Stimulated activated CD8-positive, alpha-beta memory T cell treated with anti-CD3 and anti-CD28 coated beads, Interleukin-4, amount 100 ng/mL, for 48 hours (primary cell): ENCODE results near the gene STS.
A peak's percentile ranks its signal among the peaks of the same experiment; 100 is the strongest.
"Not testable (repeated sequence)": the region's sequence is repeated elsewhere in the genome, so short reads cannot be mapped to it uniquely, and the experiment has no call there.

Experiments
- DNase-seq: peaks from one replicate; pipeline ENCODE4 v3.0.0-alpha.2; 2020

Gene STS

DNA sequence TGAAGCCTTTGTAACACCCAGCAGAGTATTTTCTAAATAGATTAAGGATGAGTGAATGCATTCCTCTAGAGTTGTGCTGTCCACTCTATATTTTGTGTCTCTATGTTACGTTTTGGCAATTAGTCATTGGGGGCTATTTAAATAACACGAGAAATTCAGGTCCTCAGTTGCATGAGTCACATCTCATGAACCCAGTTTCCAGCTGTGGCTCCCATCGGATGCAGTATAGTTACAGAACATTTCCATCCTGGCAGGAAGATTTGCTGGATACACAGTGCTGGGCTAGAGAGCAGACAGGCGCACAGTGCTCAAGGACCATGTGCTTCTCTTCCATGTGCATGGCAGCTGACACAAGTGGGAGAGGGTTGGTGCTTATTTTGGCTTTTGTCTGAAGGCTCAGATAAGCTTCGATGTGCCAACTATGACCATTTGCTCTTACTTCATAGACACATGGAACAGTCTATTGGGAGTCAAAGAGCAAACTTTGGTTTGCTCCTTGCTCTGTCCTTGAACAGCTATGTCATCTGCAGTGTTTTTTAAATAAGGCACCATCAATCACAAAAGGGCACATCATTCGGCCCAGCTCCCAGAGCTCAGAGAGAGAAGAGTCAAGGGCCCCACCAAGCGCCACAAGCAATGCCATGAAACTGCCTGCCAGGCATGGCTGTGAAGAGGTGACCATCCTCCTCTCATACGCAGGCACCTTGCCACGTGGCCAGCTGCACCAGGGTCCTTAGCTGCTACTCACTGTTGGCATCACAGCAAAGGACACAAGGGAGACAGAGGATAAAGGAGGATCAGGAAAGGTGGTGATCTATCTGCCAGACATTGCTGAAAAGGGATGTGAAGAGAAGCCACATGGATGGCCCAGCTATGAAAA is 8.1 kb upstream of the STS start:
- no peak for DNase-seq

DNA sequence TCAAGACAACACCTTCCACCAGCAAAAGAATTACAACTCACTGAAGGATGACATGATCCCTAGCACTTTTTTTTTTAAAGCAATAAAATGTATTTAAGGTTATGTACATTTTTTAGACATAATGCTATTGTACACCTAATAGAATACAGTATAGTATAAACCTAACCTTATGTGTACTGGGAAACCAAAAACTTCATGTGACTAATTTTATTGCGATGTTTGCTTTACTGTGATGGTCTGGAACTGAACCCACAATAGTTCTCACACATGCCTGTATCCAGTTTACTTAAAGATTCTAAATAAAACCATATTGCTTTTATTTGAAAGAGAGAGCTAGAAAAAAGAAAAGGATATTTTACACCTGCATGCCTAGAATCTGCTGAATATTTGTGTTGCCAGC is 4.4 kb upstream of the STS start:
- DNase-seq, result no peak

GRCh38 chrX:7143941-7144525 is 3.5 kb upstream of the STS start:
- DNase-seq, result no peak

DNA sequence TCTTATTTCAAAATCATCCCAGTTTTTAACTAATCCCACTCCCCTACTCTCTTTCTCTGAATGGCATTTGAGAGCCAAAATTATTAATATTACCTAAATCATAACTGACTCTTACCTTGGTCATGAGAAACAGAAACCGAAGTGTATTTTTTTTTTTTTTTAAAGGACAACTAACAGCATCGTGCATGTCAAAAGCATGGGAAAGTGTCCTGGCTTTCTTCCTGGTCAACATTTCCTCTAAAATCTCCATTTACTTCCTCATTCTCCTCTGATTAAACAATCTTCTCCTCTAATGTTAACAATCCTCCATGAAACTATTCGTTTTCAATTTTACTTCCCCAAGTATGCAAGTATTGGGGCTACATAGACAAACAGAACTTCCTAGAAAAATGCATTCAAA is 2.1 kb upstream of the STS start:
- no peak for DNase-seq

DNA sequence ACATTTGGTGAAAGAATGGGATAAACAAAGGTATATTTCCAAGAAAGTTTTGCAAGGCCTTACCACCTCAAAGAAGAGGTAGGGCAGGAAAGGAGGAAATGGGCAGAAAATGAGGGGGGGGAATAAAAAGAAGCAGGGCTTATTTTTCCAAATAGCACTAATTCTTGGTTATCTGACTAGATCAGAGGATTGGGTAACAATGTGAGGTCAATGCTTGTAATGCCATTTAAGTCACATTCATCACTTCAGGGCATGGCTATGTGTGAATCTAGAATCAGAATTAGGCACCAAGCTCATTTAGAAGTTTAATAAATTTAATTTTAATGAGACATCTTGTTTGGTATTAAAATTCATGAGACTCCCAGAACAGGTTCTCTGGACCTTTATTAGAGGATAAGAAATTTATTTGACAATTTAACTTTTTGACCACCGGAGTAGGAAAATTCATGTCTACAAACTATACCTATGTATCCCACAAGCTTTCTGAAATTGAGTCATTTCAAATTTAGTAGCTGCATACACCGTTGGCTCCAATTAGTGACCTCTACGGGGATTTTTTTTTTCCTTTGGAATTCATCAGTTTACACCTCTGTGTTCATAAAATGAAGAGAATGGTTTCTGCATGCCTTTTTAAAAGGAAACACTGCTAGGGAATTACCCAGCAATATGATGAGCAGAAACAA is 1.4 kb upstream of the STS start:
- no peak for DNase-seq

DNA sequence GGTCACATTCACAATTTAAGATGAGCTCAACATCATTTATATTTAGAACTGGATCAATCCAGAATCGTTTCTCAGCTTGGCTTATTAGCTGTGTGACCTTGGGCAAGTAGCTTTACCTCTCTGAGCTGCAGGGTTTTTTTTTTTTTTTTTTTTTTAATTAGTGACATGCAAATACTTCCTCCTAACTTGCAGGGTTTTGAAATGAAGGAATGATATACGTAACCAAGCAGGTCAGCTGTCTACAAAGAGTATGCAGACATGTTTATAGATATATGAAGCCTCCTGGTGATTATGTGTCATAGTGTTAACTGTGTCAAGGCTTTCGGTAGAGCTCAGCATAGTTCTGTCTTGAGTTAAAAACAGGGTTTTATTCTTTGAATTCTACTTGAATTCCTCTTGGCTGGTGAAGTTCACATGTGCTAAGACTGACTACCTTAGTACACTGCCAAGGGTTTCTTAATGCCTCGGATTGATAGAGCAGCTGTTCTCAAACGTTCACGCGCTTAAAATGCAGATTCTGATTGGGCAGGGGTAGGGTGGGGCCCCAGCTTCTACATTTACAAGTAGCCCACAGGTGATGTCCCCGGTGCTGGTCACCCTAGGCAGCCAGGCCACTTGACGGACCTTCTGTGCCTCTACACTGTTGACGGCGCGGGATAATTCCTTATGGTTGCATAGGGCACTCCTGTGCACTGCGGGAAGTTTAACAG is 654 bp upstream of the STS start:
- DNase-seq, result no peak

- peak; percentile 81 for DNase-seq
Measured at GRCh38 chrX:7147978-7148854, 704 bp downstream of the STS start, which contains the start of gene PUDP. PUDP (minus strand) TSS chrX:7148153; CDS start chrX:7148113, 40 bp downstream.

GRCh38 chrX:7149411-7149810 is 1.9 kb downstream of the STS start:
- DNase-seq, result no peak

GRCh38 chrX:7153231-7153630 is 5.7 kb downstream of the STS start:
- DNase-seq, result no peak

DNA sequence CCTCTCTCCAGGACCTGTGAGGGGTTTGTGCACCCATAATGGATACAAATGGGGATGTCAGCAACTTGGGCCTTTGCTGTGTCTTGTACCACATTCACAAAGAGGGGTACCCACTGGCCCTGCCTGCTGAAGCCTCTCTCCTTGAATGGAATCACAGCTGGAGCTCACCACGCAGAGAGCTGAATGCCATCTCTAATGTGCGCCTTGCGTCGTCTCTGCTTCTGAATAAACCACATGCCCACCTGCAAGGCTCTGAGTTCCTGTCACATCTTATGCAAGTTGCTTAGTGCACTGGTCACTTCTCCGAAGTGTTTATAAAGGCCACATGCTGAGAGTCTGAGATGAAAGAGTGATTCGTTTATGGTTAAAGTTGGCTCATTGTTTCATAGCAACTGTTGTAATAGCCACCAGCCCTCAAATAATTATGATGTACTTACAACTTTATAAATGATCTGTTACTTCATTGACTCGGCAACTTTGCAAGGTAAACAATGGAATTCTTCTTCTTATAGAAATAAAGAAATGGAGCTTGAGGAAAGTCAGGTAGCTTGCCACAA is 6.6 kb downstream of the STS start:
- DNase-seq, result no peak

- no peak for DNase-seq
Measured at GRCh38 chrX:7155163-7155562, 7.7 kb downstream of the STS start.

DNA sequence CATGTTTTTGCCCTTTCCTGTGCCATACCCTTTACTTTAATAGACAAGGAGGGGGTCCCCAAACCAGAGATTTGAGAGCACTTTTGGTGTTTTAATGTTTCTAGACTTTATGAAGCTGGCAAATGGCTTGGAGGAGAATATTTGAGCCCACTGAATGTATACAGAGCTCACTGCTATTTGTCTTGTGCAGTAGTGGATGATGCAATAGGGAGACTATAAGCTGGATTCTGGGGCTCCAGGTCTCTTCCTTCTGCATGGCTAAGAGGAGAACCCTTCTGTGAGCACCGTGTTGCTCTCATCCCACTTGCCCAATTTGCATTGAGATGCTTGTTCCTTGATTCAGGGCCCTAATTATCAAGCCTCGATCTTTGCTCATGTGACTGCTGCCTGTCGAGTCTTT is 9.4 kb downstream of the STS start:
- no peak for DNase-seq

- DNase-seq, result no peak
Measured at GRCh38 chrX:7158468-7158990, 11.0 kb downstream of the STS start.

GRCh38 chrX:7159149-7159861 is 11.8 kb downstream of the STS start:
- DNase-seq, result no peak

- DNase-seq, result no peak
Measured at GRCh38 chrX:7163146-7163677, 15.7 kb downstream of the STS start.

DNA sequence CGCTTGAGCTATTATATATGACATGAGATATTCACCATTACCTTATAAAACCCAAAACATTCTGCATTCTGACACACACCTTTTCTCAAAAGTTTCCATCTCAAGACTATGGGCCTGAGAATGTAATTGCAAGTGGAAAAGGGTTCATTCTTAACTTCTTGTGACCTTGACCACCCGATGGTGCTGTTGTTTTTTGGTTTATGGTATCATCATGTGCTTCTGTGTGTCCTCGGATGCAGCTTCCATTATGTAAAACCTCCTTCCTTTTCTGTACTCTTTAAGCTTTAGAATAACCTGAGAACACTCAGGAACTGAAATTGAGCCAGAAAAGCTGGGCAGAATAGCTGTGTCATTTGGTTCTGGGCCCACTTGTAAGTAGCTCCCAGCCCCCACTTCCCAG is 16.7 kb downstream of the STS start:
- DNase-seq, result no peak

DNA sequence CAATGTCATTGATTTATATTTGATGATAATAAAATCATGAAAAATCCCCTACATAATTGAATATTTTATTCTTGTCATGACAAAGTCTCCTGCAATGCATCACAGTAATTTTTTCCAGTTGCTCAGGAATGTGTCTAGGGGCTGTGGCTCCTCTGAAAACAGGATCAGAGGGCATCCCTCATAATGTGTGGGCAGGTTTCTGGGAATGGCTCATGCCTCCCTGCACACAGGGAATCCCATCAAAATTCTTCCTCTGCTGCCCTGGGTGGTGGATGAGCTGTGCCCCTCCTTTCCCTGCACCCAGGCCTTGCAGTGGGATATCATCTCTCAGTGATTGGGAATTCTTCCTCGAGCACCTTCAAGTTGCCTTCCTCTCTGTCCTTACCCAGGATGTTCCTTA is 20.9 kb downstream of the STS start:
- no peak for DNase-seq

GRCh38 chrX:7169627-7170026 is 22.1 kb downstream of the STS start:
- no peak for DNase-seq

- peak; percentile 48 for DNase-seq
Measured at GRCh38 chrX:7170898-7171297, 23.4 kb downstream of the STS start.

GRCh38 chrX:7178859-7179258 is 31.3 kb downstream of the STS start:
- not testable (repeated sequence) for DNase-seq

DNA sequence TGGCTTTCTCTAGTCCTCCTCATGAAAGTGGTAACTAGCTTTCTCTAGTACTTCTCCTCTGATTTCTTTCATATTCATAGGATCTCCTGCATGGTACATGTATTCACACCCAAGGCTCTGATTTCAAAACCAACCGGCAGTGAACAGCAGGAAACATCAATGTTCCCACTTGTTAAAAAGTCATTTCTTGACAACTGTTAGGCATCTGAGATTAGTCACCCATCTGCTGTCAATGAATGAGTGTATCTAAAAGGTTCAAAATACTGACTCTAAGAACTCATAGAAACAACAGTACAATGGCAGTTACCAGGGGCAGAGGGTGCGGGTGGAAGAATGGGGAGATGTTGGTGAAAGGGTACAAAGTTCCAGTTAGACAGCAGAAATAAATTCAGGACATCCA is 31.9 kb downstream of the STS start:
- no peak for DNase-seq
